Left ventricle myocardium inferior (tissue), 1 donor: ENCODE data around the gene PIP4K2C. TPM values are rescaled to one million over a fixed set of nuclear protein-coding genes. Genes with fewer than 3 reads are reported as not detected.
A peak's percentile ranks its signal among the peaks of the same experiment; 100 is the strongest.
"Not testable (repeated sequence)": the region's sequence is repeated elsewhere in the genome, so short reads cannot be mapped to it uniquely, and the experiment has no call there.

Experiments
- DNase-seq: peaks from one replicate; pipeline ENCODE4 v3.0.0-alpha.2; 2020
- H3K27ac ChIP-seq: fragments of 200-600 bp; replicated peaks from 2 replicates; pipeline ENCODE4 v1.8.0; 2021
- H3K27me3 ChIP-seq: fragments of 200-600 bp; 2 replicates; pipeline ENCODE4 v1.8.0; 2021; ENCODE audit warnings: low read depth
- H3K36me3 ChIP-seq: fragments of 200-600 bp; 2 replicates; pipeline ENCODE4 v1.8.0; 2021
- H3K4me1 ChIP-seq: fragments of 200-600 bp; 2 replicates; pipeline ENCODE4 v1.8.0; 2021
- H3K4me3 ChIP-seq: fragments of 200-600 bp; 2 replicates; pipeline ENCODE4 v1.8.0; 2021; ENCODE audit warnings: mild to moderate bottlenecking, moderate library complexity
- H3K9me3 ChIP-seq: fragments of 200-600 bp; replicated peaks from 2 replicates; pipeline ENCODE4 v1.8.0; 2021
- intact Hi-C: fragments of 100-400 bp; cut with micrococcal nuclease; formaldehyde crosslinking; loops from one replicate; pipeline ENCODE4 v1.11.0; 2022
- total RNA-seq: library from RNA; stranded (reverse); fragmentation: NEBNext Ultra II Directional; extraction: Animal tissue kit (Norgen Biotek cat#: 25700); gene quantifications from one replicate; pipeline ENCODE4 v1.2.1, GENCODE V29; 2021
- TF ChIP-seq, protein P1 (sequence below): fragments of 200-600 bp; IDR thresholded peaks from 2 replicates; pipeline ENCODE4 v1.8.0; 2021; ENCODE audit warnings: antibody characterized with exemption, mild to moderate bottlenecking, borderline replicate concordance
- donor health status: DM: no; HTN: yes; CAD: no; lungs with severe emphysema.

Gene PIP4K2C
- total RNA-seq, 1 donor from 2014 or later: 12.3 TPM

DNA sequence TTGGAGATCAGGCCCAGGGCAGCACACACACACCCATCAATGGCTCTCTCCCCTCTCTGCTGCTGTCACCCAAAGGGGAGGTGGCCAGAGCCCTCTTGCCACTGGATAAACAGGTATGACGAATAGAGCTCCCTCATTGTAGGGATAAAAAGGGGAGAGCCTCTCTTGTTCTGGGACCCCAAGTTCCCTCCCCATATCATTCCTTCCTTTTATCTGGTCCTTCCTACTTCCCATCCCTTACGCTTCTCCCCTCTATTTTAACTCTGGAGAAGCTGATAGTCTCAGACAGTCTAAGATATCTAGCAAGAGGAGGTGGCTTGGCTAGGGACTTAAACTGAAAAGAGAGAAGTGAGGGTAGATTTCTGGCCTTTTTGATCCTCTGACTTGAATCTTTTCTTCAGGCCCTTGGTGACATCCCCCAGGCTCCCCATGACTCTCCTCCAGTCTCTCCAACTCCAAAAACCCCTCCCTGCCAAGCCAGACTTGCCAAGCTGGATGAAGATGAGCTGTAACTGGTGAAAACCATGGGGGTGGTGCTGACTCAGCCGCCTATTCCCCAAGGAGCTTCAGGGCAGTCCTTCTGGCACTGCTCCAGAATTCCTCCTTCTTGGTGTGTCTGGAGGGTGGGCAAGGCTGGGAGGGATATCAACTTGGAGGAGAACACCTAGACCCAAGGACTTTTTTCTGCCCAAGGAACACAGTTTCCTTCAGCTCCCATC is 25.6 kb downstream of the PIP4K2C start:
- intact Hi-C loops: no loop called here
- H3K9me3 ChIP-seq: no peaks in the 10 kb centered on the region
- peaks cover 85% of the 10 kb centered on the region for H3K4me1 ChIP-seq
- peak overlapping the region; percentile 87 for H3K4me3 ChIP-seq
- peaks cover 41% of the 10 kb centered on the region for H3K27me3 ChIP-seq
- TF ChIP-seq, protein P1, sequence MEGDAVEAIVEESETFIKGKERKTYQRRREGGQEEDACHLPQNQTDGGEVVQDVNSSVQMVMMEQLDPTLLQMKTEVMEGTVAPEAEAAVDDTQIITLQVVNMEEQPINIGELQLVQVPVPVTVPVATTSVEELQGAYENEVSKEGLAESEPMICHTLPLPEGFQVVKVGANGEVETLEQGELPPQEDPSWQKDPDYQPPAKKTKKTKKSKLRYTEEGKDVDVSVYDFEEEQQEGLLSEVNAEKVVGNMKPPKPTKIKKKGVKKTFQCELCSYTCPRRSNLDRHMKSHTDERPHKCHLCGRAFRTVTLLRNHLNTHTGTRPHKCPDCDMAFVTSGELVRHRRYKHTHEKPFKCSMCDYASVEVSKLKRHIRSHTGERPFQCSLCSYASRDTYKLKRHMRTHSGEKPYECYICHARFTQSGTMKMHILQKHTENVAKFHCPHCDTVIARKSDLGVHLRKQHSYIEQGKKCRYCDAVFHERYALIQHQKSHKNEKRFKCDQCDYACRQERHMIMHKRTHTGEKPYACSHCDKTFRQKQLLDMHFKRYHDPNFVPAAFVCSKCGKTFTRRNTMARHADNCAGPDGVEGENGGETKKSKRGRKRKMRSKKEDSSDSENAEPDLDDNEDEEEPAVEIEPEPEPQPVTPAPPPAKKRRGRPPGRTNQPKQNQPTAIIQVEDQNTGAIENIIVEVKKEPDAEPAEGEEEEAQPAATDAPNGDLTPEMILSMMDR: no peak
- H3K27ac ChIP-seq: peak overlapping the region; percentile 78
- DNase-seq: no peak
- peaks cover 29% of the 10 kb centered on the region for H3K36me3 ChIP-seq

DNA sequence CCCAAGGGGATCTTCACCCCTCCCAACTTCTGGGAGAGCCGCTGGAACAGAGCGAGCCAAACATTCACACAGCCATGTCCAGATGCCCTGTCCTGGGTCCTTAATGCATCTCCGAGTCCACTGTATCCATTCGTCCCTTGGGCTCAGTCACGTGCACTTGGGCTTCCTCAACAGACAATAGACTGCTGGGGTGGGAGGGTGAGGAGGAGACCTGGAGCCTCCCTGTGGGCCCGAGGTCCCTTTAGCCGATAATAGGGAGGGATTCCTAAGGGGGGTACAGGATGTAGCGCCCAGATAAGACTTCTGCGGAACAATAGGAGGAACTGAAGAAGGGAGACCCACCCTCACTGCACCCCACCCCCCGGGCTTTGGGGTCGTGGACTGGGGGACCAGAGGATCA is 26.9 kb downstream of the PIP4K2C start:
- intact Hi-C loops: no loop called here
- Histone ChIP-seq H3K27ac (peak overlapping the region; percentile 78), H3K27me3 (peaks cover 51% of the 10 kb centered on the region), H3K36me3 (peaks cover 29% of the 10 kb centered on the region), H3K4me3 (peak overlapping the region; percentile 87), H3K9me3 (no peaks in the 10 kb centered on the region), H3K4me1 (peaks cover 78% of the 10 kb centered on the region)
- TF ChIP-seq, protein P1: no peak
- no peak for DNase-seq

DNA sequence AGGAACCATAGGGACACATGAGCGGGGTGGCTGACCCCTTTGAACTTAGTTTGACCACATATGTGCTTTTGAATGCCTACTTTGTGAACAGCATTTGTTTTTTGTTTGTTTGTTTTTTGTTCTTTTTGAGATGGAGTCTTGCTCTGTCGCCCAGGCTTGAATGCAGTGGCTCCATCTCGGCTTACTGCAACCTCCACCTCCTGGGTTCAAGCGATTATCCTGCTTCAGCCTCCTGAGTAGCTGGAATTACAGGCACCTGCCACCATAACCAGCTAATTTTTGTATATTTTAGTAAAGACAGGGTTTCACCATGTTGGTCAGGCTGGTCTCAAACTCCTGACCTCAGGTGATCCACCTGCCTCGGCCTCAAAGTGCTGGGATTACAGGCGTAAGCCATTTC is 27.4 kb downstream of the PIP4K2C start:
- intact Hi-C loops, DNase-seq, H3K9me3 ChIP-seq: not testable (repeated sequence)
- Histone ChIP-seq H3K36me3 (peaks cover 29% of the 10 kb centered on the region), H3K4me1 (peaks cover 73% of the 10 kb centered on the region), H3K27me3 (peaks cover 56% of the 10 kb centered on the region), H3K4me3 (peak overlapping the region; percentile 87), H3K27ac (peak overlapping the region; percentile 78)

DNA sequence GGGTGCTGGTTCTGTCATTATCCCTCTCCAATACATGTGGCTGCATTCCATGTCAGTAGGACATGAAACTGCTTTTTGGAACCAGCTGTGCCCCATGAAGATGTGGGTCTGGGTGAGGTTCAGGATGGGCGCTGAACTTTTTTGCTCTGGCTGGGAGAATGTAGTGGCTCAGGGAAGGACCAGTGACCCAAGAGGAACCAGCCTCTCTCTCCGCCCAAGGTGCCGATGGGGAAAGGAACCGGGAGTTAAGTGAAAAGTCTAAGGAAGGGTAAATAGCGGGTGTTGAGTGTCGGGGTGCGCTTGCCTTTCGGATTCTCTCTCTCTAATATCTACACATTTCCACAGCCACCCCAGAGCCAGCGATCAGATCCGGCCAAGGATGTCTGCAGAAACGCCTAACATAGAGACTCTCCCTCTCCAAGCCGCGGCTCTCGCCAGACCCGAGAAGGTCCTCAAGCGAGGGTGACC is 28.0 kb downstream of the PIP4K2C start:
- TF ChIP-seq, protein P1: no peak
- Histone ChIP-seq H3K36me3 (peaks cover 26% of the 10 kb centered on the region), H3K4me3 (peak overlapping the region; percentile 66), H3K27me3 (peaks cover 61% of the 10 kb centered on the region), H3K9me3 (no peaks in the 10 kb centered on the region), H3K4me1 (peaks cover 68% of the 10 kb centered on the region), H3K27ac (peak overlapping the region; percentile 78)
- DNase-seq: peak; percentile 44
- intact Hi-C loops: no loop called here

DNA sequence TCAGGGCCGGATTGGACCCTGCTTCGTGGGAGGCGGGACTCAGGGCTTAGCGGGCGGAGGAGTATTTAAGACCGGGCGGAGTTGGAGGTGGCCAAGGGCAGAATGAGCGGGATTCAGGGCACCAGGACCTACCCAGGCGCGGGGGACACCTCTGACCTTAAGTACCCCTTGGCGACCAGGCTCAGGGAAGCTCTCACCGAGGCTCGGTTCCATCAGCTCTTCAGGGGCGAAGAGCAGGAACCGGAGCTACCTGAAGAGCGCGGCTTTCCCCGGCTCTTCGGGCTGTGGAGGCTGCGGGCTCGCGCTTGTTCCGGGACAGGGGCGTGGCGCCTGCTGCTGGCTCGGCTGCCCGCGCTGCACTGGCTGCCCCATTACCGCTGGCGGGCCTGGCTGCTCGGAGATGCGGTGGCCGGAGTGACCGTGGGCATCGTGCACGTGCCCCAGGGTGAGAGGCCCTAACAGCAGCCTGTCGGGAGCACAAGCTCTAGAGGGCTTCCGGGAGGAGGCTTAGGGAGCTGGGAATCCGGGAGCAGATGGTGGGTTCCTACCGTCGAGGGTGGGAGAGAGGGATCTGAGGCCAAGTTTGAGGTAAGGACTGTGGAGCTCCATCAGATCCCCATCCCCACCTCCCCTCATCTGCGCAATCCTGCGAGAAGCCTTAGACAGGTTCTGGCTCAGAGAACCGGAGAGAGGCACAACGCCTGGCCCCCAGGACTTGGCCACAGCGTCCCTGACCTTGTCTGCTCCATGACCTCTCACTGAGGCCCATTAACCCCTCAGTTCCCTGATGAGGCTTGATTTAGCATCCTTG is 28.6 kb downstream of the PIP4K2C start:
- Histone ChIP-seq H3K4me3 (peak overlapping the region; percentile 66), H3K36me3 (peaks cover 23% of the 10 kb centered on the region), H3K4me1 (peaks cover 62% of the 10 kb centered on the region), H3K27ac (peak overlapping the region; percentile 78), H3K27me3 (peaks cover 68% of the 10 kb centered on the region), H3K9me3 (no peaks in the 10 kb centered on the region)
- no peak for DNase-seq
- TF ChIP-seq, protein P1: no peak
- intact Hi-C loops: loop anchor here (5.0 kb wide), 1 partner anchor 37 kb away; no protein-coding TSS in a partner anchor
